G401 (cell line): ENCODE data around the gene SP3. TPM values are rescaled to one million over a fixed set of nuclear protein-coding genes. Genes with fewer than 3 reads are reported as not detected.

Experiments used
- DNase-seq: peaks from one replicate; pipeline ENCODE4 v3.0.0-alpha.2; 2015; ENCODE audit warnings: low spot score
- in situ Hi-C: cut with HindIII; loops from 2 replicates; pipeline ENCODE4 v1.10.0; 2016; ENCODE audit warnings: low sequenced_read_pairs, mixed read lengths
- total RNA-seq: library from RNA; depleted of rRNA; stranded (reverse); fragments of >200 nt; shearing (Covaris generic); gene quantifications from 2 replicates; pipeline ENCODE4 v1.2.3, GENCODE V29; 2014

The SP3 gene
- total RNA-seq, 1 experiment from 2014 or later, result 108 TPM

DNA sequence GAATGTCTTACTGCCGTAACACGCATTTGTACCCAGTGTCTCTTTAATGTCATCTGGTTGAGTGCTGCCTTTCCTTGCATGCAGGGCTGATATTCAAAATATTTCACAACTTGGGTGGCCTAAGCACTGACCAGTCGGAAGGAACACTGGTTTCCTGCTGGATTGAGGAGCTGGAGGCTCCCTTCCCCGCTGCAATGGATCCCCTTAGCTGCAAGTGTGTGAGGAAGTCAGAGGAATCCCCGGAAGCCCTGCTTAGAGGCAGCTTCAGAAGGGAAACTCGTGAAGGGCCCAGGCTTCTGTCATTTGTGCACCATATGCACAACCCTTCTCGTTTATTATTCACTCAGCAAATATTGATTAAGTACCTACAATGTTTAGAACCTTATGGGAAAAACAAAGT is 33.2 kb upstream of the SP3 start:
- in situ Hi-C loops, result no loop called here
- DNase-seq, result no peak

DNA sequence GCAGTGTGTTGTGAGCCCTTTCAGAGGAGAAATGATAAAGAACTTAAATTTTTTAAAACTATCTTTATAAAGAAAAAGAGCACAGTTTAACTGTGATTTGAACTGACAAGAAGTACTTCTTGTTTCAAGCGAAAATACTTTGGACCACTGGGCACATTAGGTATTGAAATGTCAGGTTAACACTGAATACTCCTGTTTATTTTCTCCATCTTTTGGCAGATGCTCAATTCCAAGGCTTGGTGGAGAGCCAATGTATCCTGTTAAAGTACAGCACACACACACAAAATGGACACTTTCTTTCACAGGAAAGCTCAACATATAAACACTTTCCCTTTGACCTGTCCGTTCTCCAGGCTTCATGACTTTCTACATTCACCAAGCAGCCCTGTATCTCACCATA is 32.6 kb upstream of the SP3 start:
- in situ Hi-C loops, result no loop called here
- DNase-seq, result peak; percentile 19

DNA sequence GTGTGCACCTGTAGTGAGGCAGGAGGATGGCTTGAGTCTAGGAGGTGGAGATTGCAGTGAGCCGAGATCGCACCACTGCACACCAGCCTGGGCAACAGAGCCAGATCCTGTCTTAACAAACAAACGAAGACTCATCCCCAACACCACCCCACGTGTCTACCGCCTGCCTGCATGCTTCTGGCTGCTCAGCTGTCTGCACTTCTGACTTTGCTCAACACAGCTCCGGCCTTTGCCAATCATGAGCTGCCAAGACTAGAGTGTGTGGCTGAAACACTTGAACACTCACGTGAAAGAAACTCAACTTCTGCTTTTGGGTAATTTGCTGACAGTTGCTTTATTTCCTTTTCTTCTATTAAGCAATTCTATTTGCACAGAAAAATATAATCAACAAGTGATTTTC is 32.1 kb upstream of the SP3 start:
- in situ Hi-C loops, result no loop called here
- DNase-seq, result no peak

DNA sequence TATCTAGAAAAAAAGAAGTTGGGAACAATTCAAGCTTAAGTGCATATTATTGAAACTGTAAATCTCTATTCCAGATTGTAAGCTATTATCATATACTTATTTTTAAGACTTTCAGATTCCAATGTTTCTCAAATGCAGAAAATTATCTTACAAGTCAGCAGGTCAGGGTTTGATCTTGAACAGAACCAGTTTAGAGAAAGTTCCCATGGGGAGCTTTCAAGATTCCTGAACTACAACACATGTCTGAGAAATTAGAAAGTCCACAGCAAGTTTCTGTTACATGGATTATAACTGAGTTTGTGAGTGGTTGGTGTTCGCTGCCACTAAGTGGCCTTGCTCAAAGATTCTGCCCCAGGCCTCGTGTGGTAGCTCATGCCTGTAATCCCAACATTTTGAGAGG is 31.6 kb upstream of the SP3 start:
- no peak for DNase-seq
- in situ Hi-C loops, result no loop called here

DNA sequence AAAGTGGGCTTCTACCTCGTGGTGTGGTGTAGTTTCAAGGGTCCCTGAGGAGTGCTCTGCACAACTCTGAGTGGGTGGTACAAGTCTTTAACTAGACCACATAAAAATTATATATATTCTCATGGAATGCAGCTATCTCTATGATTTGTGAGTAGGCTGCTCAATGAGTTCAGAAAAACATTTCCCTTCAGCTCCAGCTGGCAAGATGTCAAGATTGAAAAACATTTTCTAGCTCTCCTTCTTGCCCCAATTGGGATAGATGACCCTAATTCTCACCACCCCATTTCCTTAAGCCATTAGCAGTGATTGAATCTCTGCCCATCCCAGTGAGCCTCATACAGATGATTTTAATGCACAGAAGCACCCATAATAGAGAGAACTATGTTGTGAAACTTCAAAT is 28.3 kb upstream of the SP3 start:
- no peak for DNase-seq
- in situ Hi-C loops, result no loop called here

DNA sequence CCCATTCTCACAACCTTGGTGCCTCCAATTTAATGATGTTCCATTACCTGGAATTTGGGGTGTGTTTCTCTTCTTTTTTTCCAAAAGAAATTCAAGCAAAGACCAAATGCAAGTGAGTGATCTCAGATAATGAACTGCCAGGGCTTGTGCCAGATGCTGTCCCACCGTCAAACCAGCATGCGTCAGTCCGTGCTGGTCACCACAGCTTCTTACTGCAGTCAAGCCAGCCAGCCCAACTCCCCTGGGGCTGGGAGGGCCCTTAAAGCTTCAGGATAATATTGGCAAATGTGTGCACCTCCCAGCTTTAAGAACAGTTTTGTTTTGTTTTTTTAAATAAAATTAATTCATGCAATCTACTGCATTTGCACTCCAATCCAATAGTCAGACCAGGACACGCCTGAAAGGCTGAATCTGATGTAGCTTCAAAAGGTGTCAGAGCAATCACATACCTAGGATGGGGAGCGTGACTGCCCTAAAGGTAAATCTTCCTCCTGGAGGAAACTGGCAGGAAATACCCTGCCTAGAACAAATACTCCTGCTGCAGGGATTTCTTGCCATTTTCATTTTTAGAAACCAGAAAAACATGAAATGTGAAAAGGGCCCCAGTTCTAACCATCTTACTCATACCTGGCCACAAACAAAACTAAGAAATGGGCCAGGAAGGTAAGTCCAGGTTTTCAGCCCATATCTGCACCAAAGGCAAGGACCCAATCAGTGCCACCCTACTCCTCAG is 26.8 kb upstream of the SP3 start:
- in situ Hi-C loops, result no loop called here
- DNase-seq, result no peak

DNA sequence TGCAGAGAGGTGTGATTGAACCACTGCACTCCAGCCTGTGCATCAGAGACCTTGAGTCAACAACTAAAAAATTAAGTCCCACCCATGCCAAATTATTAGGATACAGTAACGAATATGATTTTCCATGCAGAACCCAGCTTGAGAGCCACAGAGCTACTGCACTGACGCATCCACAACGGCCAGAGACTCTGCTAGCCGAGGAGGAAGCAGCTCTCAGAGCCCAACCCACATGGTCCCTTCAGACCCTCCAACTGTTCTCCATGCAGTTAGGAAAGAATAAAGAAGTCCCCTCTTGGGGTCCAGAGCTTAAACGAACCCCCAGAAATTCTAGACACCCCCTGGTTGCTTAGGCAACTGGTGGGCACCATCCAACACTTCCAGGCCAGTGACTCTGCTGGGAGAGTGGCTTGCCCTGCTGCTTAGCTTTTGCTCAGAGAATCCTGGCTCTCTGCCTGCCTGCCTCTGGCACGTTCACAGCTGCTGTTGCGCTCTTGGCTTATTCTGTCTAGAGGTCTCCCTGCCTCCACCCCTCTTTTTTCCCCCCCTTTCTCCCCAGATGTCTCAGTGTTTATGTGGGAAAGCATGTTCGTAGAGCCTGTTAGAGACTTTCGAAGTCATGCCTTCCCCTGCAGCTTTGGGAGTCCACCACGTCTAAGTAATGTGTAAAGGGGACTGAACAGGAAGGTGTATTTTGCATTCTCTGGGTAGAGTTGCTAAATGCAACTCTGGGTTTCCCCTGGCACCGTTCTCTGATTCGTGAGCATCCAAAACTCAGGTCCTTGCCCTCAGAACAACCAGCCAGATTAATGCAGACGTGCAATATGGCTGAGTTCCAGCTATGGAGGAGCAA is 26.0 kb upstream of the SP3 start:
- no peak for DNase-seq
- in situ Hi-C loops, result no loop called here

DNA sequence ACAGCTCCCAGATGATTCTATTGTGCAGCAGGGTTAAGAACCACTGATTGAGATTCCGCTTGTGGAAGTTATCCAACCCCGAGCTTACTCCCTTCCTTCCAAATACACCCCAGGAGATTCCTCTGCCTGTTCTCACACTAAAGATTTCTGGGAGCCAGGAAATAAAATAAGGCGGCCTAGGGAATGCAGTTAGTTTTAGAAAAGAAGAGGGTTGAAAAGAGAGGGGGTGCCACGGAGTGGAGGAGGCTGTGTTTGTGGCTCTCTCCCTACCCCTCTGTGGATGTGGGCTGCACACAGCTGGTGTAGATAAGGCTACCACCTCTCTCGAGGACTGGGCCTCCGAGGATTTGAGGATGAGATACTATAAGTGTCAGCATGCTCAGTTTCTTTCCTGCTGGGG is 25.1 kb upstream of the SP3 start:
- DNase-seq, result no peak
- in situ Hi-C loops, result no loop called here

DNA sequence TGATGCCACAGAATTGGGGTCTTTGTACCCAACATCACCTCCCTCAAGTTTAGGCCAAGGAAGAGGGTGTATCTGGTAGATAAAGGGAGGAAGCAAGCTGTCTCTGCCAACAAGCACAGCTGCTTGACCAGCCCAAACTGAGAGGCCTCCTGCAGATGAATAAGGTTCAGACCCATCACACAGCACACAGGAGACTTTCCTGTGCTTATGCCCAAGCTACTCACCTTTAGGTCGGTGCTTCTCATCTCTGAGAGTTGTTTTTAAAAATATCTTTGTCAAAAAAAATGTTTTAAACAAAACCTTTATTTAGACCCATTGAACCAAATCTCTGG is 24.7 kb upstream of the SP3 start:
- DNase-seq, result no peak
- in situ Hi-C loops, result no loop called here

DNA sequence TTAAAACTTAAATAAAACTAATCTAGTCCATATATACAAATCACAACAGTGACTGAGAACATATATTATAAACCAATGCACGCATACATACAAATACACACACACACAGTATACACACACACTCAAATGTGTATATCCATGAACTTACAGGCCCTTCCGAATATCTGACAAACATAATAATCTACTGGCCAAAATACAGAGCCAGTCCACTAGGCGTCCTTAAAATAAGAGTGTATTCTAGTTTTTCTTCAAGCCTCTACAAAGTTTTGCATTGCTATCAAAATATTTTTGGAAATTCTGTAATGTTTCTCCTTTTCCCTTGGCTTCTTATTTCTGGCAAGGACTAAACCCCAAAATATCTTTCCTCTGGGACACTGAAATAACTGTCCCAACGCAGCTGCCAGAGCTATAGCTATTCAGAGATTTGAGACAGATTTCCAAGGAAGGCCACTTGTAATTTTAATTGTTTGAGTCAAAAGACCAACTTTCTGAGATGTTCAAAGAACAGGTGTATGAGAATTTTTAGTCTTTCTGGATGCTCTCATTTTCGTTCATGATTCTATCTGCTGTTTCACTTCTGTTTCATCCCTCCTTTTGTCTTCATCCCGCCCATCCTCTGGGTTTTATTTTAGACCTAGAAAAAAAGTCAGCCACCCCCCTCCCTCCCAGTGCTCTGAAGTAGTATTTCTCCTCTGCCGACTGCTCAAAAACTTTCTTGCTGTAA is 24.1 kb upstream of the SP3 start:
- no peak for DNase-seq
- in situ Hi-C loops, result no loop called here

DNA sequence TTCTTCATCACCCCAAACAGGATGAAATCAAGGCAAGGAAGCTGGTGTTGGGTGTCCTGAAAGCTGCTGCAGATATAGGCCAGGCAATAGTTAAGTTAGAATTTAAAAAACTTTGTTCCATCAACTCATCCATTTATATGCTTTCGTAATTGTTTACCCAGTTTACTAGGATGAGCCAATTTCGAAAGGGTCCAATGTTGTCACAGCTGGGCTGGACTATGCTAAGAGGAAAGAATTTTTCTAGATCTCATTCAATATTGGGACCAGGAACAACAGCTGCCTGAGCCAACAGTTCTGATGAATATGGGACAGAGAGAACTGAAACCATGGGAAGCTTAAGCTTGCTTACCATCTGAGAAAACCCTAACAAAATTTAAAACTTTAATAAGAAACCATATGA is 21.6 kb upstream of the SP3 start:
- no peak for DNase-seq
- in situ Hi-C loops, result no loop called here

DNA sequence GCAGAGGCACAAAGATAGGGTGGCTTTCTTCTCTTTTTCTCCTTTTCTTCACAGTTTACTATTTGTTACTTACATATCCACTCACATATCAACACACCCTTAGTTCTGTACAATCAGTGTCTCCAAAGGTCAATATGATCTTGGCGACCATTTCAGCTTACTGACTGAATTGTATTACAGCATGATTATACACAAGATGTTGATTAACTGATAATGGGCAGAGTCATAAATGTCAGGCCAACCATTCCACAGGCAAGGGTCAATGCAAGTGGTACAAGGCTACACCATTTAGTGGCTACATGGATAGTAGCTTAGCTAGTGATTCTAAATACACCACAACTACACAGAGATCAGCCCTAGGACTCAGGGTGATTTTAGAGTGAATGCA is 20.4 kb upstream of the SP3 start:
- in situ Hi-C loops, result no loop called here
- DNase-seq, result no peak

DNA sequence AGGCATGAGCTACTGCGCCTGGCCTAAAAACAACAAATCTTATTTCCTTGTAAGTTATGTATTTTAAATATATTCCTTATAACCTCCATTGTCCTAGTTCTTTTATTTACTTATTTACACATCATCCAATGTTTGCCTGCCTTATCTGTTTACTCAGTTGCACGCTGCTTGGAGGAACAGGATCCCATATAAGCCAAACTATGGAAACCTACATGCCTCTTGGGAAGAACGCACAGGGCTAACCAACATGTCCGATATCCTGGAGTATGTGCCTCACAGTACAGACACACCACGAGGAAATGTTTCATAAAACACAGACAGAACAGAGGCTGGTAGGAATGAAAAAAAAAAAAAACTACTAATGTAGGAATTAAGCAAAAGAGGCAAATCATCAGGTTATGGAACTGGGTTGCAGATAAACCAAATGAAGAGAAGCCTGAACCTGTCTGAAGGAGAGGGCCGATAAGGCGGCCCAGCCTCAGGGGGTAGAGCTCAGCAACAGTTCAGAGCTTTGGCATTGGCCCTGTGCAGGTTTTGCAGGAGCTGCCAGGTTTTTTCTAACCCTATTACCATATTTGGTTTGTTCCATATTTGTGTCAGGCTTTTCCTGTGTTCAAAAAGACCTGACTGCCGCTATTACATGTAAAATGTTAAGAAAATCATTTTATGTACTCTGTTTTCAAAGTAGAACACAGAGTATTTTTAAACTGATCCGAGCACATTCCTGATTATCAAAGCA is 19.9 kb upstream of the SP3 start:
- DNase-seq, result peak; percentile 78
- in situ Hi-C loops, result no loop called here

DNA sequence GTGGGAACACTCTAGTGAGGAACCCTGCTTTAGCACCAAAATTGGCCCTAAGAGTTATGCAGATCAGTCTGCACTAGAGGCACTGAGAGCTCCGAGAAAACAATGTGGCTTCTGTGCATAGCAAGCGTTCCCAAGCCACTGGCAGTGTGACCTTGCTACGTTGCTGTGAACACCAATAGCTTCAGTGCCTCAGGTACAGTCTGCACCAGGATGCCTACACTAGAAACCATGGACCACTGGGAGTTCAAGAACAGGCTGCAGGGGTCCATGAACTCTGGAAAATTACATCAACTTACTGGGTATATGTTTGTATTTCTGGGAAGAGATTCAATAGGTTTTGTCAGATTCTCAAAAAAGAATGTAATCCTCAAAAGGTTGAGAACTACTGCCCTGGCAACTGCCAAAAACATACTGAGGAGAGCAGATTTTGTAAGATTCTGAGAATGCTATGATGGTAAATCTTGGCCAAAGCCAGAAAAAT is 18.3 kb upstream of the SP3 start:
- in situ Hi-C loops, result no loop called here
- DNase-seq, result no peak

DNA sequence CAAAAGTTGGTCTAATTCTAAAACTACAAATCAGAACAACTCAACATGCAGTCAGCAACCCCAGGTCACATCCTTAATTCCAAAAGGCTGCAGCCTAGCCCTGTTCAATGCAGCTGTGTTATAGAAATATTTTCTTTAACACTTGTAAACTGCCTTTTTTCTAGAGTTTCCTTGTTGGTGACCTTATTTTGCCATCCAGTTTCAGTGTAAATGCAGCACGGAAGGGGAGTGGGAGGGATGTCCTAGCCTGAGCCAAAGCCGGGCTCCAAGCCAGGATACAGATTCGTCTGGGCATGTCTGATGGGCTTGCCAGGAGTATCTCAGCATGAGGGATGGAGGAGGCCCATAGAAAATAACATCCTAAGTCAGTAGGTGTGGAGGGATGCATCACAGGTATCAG is 17.7 kb upstream of the SP3 start:
- in situ Hi-C loops, result no loop called here
- peak; percentile 92 for DNase-seq

DNA sequence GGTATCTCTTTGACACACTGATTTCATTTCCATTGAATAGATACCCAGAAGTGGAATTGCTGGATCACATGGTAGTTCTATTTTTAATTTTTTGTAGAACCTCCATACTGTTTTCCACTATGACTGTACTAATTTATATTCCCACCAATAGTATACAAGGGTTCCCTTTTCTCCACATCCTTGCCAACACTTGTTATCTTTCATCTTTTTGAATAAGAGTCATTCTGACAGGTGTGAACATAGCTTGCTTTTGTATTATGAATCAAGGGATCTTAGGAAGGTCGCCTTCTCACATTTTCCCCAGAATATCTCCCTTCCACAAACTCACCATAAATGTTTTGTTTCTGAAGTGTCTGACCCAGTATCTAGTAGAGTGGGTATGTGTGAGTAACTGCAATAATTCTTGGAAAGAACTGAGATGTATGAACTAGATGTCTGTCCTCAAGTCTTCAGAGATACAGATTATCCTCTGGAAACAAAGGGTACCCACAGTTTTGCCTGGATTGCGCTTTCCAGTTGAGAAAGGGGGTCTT is 17.1 kb upstream of the SP3 start:
- no peak for DNase-seq
- in situ Hi-C loops, result no loop called here

DNA sequence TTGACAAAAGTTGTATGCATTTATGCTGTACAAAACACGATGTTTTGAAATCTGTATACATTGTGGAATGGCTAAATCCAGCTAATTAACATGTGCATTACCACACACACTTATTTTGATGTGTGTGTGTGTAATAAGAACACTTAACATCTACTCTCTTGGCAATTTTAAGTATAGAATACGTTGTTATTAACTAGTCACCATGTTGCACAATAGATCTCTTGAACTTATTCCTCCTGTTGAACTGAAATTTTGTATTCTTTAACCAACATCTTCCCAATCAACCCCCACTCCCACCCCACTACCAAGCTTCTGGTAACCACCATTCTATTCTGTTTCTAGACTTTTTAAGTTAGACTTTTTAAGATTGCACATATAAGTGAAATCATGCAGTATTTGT is 16.3 kb upstream of the SP3 start:
- no peak for DNase-seq
- in situ Hi-C loops, result no loop called here

DNA sequence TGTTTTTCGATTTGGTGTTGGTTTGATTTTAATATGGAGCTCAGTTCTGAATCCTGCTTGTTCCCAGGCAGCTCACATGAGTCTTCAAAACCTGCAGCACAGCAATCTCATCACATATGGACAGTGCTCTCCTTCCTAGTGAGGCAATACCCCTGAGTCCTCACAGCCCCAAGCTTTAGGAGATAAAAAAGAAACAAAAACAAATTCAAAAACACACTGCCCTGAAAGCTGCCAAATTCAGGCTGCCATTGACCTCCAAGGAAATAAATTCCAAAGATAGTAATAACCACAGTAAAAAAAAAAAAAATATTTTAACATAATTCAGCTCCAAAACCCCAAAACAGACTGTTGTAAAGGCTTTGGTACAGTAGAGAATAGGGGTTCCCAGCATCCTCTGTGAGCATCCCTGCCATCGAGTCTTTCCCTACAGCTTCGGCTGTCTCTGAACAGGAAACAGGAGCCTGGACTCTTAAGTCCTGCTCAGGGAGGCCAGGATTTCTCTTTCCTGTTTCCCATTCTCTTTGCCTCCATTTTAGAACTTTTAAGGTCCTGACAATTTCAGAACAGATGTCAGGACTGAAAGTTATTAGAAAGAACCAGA is 14.7 kb upstream of the SP3 start:
- in situ Hi-C loops, result no loop called here
- DNase-seq, result no peak

DNA sequence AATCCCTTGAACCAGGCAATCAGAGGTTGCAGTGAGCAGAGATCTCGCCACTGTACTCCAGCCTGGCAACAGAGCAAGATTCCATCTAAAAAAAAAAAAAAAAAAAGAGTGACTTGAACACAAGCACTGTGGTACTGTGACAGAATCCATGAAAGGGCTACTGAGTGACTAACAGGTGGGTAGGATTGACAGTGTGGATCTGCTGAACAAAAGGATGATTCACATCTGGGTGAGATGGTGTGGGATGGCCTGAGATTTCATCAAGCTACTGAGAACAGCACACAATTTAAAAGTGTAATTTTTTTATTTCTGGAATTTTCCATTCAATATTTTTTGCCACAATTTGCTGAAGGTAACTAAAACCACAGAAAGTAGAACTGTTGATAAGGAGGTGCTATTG is 13.3 kb upstream of the SP3 start:
- DNase-seq, result no peak
- in situ Hi-C loops, result no loop called here
